Jurkat, Clone E6-1 (cell line): ENCODE measurements around the gene C11orf16. TPM values are rescaled to one million over a fixed set of nuclear protein-coding genes. Genes with fewer than 3 reads are reported as not detected.
"Not testable (repeated sequence)": the region's sequence is repeated elsewhere in the genome, so short reads cannot be mapped to it uniquely, and the experiment has no call there.

ENCODE experiments used
- DNase-seq: peaks from one replicate; pipeline ENCODE4 v3.0.0-alpha.2; 2011; ENCODE audit warnings: low read depth, low spot score
- H3K4me3 ChIP-seq: 2 replicates; pipeline ENCODE4 v1.5.1; 2011; ENCODE audit warnings: mild to moderate bottlenecking, low read length, control low read depth, moderate library complexity
- polyA plus RNA-seq: library from polyadenylated mRNA; unstranded; fragments of >200 nt; gene quantifications from one replicate; pipeline ENCODE4 v1.2.1, GENCODE V29; 2012; ENCODE audit warnings: missing spikeins; ENCODE audit not compliant: insufficient read length, insufficient read depth

Gene C11orf16
- 1.7 TPM for polyA plus RNA-seq

DNA sequence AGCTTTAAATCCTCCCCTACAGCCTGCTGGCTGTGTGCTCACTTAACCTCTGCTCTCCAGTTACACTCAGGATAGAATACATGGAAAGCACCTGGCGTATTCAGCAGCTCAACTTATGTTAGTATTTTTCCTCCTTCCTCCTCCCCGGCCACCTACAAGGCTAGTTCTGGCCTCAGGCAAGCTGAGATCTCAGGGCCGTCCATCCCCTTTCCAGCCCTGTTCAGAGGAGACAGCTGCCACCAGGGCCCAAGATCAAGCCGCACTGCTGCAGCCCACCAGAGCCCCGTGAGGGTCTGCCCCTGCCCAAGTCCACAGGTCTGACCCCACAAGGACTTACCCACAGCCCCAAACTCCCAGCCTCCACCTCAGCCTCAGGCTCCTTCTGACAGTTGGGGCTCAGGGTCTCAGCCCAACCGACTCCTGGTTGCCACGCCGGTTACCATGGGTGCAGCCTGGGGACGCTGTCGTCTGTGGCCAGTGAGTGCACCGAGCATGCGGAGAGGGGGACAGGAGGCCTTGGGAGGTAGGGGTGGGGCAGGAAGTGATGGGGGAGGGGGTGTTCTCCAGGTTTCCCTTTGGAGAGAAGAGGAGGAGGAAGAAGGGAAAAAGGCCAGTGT is at the start of gene C11orf16:
TSS of gene C11orf16 (minus strand) at position 384 of the 617 bp plus-strand sequence. CDS start 639 bp downstream, outside the sequence.
- H3K4me3 ChIP-seq, result no peak within 1 kb of the TSS
- no peak for DNase-seq

GRCh38 chr11:8980485-8980884 is 47.7 kb upstream of the C11orf16 start:
- DNase-seq, result no peak
- no peak overlapping the region for H3K4me3 ChIP-seq

DNA sequence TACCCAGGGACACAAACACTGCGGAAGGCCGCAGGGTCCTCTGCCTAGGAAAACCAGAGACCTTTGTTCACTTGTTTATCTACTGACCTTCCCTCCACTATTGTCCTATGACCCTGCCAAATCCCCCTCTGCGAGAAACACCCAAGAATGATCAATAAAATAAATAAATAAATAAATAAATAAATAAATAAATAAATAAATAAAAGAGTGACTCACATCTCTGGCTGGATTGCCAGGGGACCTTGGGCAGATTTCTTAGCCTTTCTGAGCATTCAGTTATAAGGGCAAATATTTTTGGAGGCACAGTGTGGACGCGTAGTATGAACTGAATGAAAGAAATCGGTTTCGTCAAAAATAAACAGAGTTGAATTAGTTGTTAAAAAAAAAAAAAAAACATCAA is 46.6 kb upstream of the C11orf16 start:
- not testable (repeated sequence) for H3K4me3 ChIP-seq, DNase-seq

GRCh38 chr11:8973121-8973520 is 40.4 kb upstream of the C11orf16 start:
- no peak for DNase-seq
- no peak overlapping the region for H3K4me3 ChIP-seq

DNA sequence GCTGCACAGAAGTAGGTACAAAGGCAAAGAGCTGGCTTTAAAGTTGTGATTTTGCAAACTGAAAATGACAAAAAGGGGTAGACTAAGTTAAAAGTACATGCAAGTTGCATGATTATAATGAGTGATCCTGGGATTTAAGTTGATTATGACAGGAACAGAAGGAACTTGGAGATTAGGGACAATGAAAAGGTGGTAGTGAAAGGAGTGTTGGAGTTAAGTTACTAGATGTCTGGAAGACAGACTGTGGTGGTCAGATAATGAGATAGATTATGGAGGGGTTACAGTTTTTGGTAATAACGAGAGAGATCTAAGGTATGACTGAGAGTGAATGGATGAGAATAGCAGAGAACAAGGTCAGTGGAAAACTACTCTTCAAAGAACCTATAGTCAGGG is 39.2 kb upstream of the C11orf16 start:
- no peak for DNase-seq

DNA sequence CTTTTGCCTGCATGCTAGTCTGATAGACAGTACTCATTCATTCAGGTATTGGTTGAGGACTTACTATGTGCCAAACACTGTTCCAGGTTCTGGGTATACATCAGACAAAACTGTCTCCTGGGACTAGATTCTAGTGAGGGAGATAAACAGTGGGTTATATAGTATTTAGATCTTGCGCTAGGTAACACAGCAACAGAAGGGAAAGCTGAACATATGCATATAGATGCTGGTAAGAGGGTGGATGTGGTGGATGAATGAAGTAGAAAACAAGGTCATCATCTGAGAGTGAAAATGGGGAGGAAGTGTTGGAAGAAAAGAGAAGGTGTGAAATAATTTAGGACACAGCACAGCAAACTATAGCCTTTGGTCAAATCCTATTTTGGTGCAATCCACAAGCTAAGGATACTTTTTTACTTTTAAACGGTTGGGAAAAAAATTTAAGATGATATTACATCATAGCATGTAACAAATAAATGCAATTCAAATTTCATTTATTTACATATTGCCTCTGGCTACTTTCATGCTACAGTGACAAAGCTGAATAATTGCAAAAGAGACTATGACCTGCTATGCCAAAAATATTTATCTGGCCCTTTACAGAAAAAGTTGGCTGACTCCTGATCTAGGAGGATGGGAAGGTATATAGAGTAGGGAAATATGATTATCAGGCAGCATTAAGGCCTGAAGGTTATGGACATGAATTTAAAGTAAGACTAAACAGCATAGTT is 38.6 kb upstream of the C11orf16 start:
- no peak overlapping the region for H3K4me3 ChIP-seq
- no peak for DNase-seq

More for the DNA sequence above, 39.2 kb upstream of the C11orf16 start:
- H3K4me3 ChIP-seq, result no peak overlapping the region

- no peak overlapping the region for H3K4me3 ChIP-seq
- no peak for DNase-seq
These were observed 34.4 kb upstream of the C11orf16 start for GRCh38 chr11:8967184-8967583.

DNA sequence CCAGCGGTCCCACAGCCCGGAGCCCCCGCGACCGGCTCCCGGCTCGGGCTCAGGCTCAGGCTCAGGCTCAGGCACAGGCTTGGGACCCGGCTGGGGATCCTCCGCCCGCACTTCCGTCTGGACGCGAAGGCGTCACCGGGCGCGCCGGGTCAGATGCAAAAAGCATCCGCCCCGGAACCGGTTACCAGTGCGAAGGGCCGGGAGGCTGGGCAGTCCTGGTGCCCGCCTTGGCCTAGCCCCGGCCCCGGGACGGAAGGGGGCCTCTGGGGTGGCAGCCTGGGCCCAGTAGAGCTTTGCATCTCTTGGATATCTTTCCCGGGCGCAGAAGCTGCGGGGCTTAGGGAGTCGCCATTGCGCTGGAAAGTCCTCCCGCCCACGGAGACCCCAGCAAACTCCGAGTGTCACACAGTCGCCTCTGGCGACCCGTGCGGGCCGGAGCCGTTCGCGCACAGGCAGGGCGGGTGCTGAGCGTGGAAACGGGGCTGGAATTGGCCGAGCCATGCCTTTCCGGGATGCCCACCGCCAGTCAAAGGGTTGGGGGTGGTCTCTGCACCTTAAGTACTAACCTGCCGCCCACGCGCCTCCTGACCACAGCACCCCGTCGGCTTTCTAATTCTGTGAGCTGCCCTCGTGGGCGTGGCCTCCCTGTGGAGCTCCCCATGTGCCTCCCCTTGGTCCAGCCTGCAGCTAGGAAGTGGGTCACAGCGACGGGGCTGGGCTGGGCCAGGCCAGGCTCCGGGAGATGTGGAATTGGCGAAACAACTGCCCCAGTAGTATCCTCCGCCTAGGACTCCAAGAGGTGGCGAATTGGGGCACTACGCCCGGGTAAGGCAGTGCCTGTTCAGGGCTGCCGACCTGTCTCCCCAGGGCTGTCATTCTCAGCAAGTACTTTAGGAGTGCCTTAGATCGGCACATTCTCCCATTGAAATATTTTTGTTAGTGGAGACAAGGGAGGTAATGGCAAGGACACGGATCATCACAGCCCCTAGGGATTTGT is 31.9 kb upstream of the C11orf16 start, which contains the start of gene TMEM9B:
TSS of gene TMEM9B (minus strand) at position 119 of the 997 bp plus-strand sequence. CDS start 129 bp downstream, outside the sequence.
- peak within 1 kb of the TSS; percentile 89 for H3K4me3 ChIP-seq
- DNase-seq, result peak; percentile 69

DNA sequence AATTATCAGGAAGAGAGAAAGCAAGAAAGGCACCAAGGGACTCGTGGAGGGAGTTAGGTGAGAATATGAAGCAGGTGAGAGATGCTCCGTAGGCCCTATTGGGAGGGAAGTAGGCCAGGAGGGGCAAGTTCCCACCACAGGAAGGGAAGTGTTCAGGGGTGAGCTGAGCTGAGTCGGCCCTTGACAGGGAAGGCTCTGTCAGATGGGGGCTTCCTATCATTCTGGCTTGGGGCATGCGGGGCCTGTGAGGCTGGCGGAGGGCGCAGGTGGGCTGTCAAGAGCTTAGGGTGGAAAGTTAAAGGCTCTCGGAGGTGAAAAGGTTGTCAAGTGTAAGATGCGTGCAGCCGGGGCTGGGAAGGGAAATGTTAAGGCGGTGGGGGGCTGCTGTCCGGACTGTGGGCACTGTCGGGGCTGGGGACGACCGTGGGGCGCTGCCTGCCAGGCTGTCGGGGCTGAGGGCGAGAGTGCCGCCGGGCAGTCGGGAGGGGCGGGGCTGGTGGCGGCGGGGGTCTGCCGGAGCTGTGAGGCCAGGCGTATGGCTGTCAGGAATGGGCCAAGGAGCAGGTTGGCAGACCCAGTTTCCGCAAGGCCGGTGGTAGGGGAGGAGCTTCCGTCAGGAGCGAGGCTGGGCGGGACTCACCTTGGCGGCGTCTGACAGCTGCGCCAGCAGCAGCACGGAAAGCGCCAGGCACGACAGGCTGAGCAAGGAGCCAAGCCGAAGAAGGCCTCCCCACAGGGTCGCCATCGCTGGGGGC is 31.0 kb upstream of the C11orf16 start:
- peak; percentile 64 for DNase-seq
- peak overlapping the region; percentile 89 for H3K4me3 ChIP-seq

GRCh38 chr11:8962841-8963240 is 30.1 kb upstream of the C11orf16 start:
- H3K4me3 ChIP-seq, result peak overlapping the region; percentile 89
- no peak for DNase-seq

DNA sequence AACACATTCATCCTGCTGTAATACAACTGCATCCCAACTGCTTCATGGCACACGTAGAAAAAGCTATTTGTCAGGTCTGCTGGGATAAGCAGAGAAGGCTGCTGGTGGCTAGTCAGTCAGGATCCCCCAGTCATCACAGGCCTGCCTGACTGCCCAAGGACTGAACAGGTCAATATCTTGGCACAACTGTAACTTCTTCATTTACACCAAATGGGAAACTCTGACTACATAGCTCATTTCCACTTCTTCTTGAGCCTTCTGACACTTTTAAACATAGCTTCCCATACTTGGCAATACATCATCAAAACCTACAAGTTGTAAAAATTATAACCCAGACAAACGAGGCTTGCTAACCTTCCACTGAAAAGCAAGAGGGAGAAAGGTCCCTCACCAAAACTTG is 28.7 kb upstream of the C11orf16 start:
- no peak overlapping the region for H3K4me3 ChIP-seq
- DNase-seq, result no peak

- DNase-seq, result peak; percentile 68
- no peak overlapping the region for H3K4me3 ChIP-seq
These were observed 26.9 kb upstream of the C11orf16 start for GRCh38 chr11:8959546-8960166.

DNA sequence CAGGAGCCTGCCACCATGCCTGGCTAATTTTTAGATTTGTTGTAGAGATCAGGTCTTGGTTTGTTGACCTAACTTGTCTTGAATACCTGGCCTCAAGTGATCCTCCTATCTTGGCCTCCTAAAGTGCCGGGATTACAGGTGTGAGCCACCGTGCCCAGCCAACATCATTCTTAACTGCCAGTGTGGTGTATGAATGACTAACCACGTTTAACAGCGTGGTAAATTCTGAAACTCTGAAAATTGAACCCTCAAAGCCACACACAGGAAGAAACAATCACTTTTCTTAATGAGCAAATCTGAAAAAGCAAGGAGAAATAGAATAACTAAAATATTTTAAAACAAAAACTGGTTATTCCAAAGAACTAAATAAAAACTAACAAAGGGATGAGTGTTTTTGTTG is 24.1 kb upstream of the C11orf16 start:
- H3K4me3 ChIP-seq, result no peak overlapping the region
- DNase-seq, result no peak

GRCh38 chr11:8948886-8949285 is 16.1 kb upstream of the C11orf16 start:
- no peak for DNase-seq

GRCh38 chr11:8947230-8947943 is 14.6 kb upstream of the C11orf16 start:
- H3K4me3 ChIP-seq, result no peak overlapping the region
- DNase-seq, result peak; percentile 72

More at GRCh38 chr11:8948886-8949285, 16.1 kb upstream of the C11orf16 start:
- no peak overlapping the region for H3K4me3 ChIP-seq

GRCh38 chr11:8942518-8943066 is 9.8 kb upstream of the C11orf16 start, which contains the start of gene ASCL3:
Gene ASCL3, minus strand, starts transcription at chr11:8943016. Its CDS starts 4,855 bp downstream, at chr11:8938161.
- no peak within 1 kb of the TSS for H3K4me3 ChIP-seq
- DNase-seq, result no peak
